Peyer's patch (tissue), 4 donors: ENCODE measurements around the gene URI1. TPM values are rescaled to one million over a fixed set of nuclear protein-coding genes. Genes with fewer than 3 reads are reported as not detected.
A peak's percentile ranks its signal among the peaks of the same experiment; 100 is the strongest.

ENCODE experiments used
- DNase-seq, 3 donors: peaks; one replicate each; pipeline ENCODE4 v3.0.0-alpha.2; 2017 to 2019
- H3K27ac ChIP-seq, 4 donors: fragments of 200-600 bp; sonication (generic); one replicate each; pipeline ENCODE4 v1.5.1; 2016 to 2019
- H3K27me3 ChIP-seq, 2 donors: fragments of 200-600 bp; sonication (generic); one replicate each; pipeline ENCODE4 v1.5.1; 2019
- H3K36me3 ChIP-seq, 3 donors: fragments of 200-600 bp; sonication (generic); one replicate each; pipeline ENCODE4 v1.5.1; 2016 to 2019
- H3K4me1 ChIP-seq, 4 donors: fragments of 200-600 bp; sonication (generic); one replicate each; pipeline ENCODE4 v1.5.1; 2016 to 2019
- H3K4me3 ChIP-seq, 4 donors: fragments of 200-600 bp; sonication (generic); 1 replicate in 3 of 4; 2 replicates in 1 of 4; pipeline ENCODE4 v1.5.1; 2016 to 2019; ENCODE audit warnings: mild to moderate bottlenecking in 1 of 4
- H3K9me3 ChIP-seq, 4 donors: fragments of 200-600 bp; sonication (generic); one replicate each; pipeline ENCODE4 v1.5.1; 2016 to 2019; ENCODE audit warnings: mild to moderate bottlenecking in 1 of 4
- CTCF ChIP-seq, 6 experiments: fragments of 450-650 bp in 4 of 6; fragments of 200-600 bp in 2 of 6; sonication (generic) in 1 of 6; IDR thresholded peaks; one replicate each; pipeline ENCODE4 v1.5.1; 2017 to 2019; ENCODE audit warnings: antibody characterized with exemption in 6 of 6, mild to moderate bottlenecking in 3 of 6, moderate library complexity in 1 of 6
- POLR2A ChIP-seq, 2 donors: fragments of 450-650 bp; IDR thresholded peaks; one replicate each; pipeline ENCODE4 v1.5.1; 2017; ENCODE audit warnings: antibody characterized with exemption in 2 of 2, mild to moderate bottlenecking in 2 of 2, moderate library complexity in 2 of 2
- total RNA-seq, 4 donors: library from RNA; depleted of rRNA; stranded (reverse); fragments of >200 nt; gene quantifications; one replicate each; pipeline ENCODE4 v1.1.0, GENCODE V29; 2016

Gene URI1
- total RNA-seq, 4 donors from 2014 or later: 28.4 to 98.2 (median 37.8) TPM

DNA sequence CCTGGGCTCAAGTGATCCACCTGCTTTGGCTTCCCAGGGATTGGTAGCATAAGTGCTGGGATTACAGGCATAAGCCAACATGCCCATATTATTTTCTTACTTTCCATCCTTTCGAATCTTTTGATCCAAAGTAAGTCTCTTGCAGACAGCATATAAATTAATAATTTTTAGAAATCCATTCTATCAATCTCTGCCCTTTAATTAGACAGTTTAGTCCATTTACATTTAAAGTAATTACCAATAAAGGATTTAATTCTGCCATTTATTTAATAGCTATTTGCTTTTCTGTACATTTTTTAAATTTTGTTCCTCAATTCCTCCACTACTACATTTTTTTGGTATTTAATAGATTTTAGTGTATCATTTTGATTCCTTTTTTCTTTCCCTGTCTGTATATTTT is 7.3 kb upstream of the URI1 start:
- H3K9me3 ChIP-seq: peaks cover 0 to 9% (median 3%) of the 10 kb centered on the region in 4 donors
- no peaks in the 10 kb centered on the region for H3K4me1 ChIP-seq
- no peak for TF ChIP-seq CTCF (IDR thresholded peaks at IDR 0.05)
- no peak for TF ChIP-seq POLR2A (IDR thresholded peaks at IDR 0.05)
- H3K27ac ChIP-seq: no peak overlapping the region
- no peaks in the 10 kb centered on the region for H3K27me3 ChIP-seq
- DNase-seq: no peak
- no peak overlapping the region for H3K4me3 ChIP-seq
- no peaks in the 10 kb centered on the region for H3K36me3 ChIP-seq

DNA sequence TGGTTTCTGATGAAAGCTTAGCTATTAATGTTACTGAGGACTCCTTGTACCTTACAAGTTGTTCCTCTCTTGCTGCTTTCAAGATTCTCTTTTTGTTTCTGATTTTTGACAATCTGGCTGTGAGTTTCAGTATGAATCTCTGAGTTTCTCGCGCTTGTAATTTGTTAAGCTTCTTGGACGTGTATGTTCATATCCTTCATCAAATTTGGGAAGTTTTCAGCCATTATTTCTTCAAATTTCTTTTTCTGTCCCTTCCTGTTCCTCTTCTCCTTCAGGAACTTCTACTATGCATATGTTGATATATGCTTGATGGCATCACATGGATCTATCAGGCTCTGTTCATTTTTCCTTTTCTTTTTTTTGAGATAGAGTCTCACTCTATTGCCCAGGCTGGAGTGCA is 5.6 kb upstream of the URI1 start:
- Histone ChIP-seq H3K4me1 (no peaks in the 10 kb centered on the region), H3K27ac (no peak overlapping the region), H3K9me3 (peaks cover 0 to 9% (median 3%) of the 10 kb centered on the region in 4 donors), H3K4me3 (no peak overlapping the region), H3K27me3 (no peaks in the 10 kb centered on the region), H3K36me3 (no peaks in the 10 kb centered on the region)
- DNase-seq: no peak
- no peak for TF ChIP-seq POLR2A (IDR thresholded peaks at IDR 0.05)
- TF ChIP-seq CTCF (IDR thresholded peaks at IDR 0.05): no peak

DNA sequence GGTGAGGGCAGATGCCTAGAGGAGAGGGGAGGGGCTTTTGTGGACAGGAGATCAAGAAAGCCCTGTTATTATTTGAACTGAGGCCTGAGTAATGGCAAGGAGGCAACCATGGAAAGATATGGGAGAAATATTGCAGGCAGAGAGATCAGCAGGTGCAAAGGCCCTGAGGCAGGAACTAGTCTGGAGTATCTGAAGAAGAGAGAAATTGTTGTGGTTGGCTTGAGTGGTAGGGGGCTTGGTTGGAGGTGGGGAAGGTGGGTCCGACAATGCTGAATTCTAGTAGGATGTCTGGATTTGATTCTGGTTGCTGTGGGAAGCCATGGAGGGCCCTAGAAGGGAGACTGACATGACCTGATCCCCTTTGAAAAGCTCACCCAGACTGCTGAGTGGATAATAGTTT is 2.4 kb upstream of the URI1 start:
- H3K9me3 ChIP-seq: peaks cover 0 to 4% (median under 1%) of the 10 kb centered on the region in 4 donors
- DNase-seq: no peak
- no peaks in the 10 kb centered on the region for H3K36me3 ChIP-seq
- no peak overlapping the region for H3K27ac ChIP-seq
- peaks cover 0 to 16% (median 2%) of the 10 kb centered on the region in 4 donors for H3K4me1 ChIP-seq
- TF ChIP-seq POLR2A (IDR thresholded peaks at IDR 0.05): no peak
- TF ChIP-seq CTCF (IDR thresholded peaks at IDR 0.05): no peak
- H3K27me3 ChIP-seq: no peaks in the 10 kb centered on the region
- H3K4me3 ChIP-seq: no peak overlapping the region

DNA sequence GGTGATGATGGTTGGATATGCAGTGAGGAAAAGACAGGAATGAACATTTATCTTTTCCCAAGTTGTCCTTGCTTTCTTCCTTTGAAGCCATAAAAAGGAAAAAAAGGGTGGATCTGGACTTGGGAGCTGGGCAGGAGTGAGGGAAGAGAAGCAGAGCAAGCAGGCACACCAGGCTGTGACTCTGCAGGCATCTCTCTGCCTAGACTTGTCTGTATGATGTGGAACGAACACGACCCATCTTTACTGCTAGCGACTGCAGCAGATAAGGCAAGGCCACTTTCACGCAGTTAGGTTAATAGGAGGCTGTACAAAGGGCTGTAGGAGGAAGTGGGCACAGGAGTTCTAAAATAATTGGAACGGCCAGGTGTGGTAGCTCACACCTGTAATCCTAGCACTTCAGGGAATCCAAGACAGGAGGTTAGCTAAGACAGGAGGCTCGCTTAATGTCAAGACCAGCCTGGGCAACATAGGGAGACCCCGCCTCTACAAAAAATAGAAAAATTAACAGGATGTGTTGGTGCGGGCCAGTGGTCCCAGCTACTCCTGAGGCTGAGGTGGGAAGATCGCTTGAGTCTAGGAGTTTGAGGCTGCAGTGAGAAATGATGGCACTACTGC is 961 bp upstream of the URI1 start:
- no peaks in the 10 kb centered on the region for H3K27me3 ChIP-seq
- H3K4me1 ChIP-seq: peaks cover 0 to 18% (median 6%) of the 10 kb centered on the region in 4 donors
- H3K4me3 ChIP-seq: no peak overlapping the region
- no peak for TF ChIP-seq CTCF (IDR thresholded peaks at IDR 0.05)
- TF ChIP-seq POLR2A (IDR thresholded peaks at IDR 0.05): no peak
- no peak overlapping the region for H3K27ac ChIP-seq
- DNase-seq: no peak
- no peaks in the 10 kb centered on the region for H3K36me3 ChIP-seq
- H3K9me3 ChIP-seq: no peaks in the 10 kb centered on the region

DNA sequence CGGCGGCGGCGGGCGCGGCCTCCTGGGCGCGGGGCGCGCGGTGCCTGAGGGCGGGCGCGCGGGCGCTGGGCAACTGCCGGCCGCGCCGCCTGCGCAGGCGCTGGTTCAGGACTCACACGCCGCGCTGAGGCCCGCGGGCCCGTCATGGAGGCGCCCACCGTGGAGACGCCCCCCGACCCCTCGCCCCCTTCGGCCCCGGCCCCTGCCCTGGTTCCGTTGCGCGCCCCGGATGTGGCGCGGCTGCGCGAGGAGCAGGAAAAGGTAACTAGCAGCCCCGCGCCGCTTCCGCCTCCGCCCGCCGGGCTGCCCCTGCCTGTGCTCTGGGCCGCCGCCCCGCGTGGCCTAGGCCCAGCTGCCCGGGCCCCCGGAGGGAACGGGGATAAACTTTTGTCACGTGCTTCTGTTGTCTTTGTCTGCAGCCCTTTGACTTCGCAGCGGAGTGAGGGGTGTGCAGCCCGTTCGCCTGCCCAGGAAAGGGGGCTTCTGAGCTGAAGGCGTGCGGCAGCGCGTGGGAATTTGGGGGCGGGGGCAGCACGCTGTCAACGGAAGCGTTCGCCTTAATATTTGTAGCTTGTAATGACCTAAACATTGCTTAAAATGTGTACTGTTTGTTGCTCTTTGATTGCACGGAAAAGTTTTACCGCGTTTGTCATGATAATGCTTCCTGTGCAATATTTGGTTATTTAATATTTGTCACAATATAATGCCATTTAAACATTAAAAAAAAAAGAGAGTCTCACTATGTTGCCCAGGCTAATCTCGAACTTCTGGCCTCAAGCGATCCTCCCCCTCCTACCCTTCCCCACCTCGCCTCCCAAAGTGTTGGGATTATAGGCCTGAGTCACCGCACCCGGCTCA is 594 bp downstream of the URI1 start:
- TF ChIP-seq CTCF (IDR thresholded peaks at IDR 0.05) (peak in 3 of 6 experiments; percentile 17 to 32 (median 19)), POLR2A (IDR thresholded peaks at IDR 0.05) (no peak)
- Histone ChIP-seq H3K27ac (peak overlapping the region; percentile 77 to 86 (median 81)), H3K9me3 (no peaks in the 10 kb centered on the region), H3K36me3 (no peaks in the 10 kb centered on the region), H3K4me3 (peak overlapping the region; percentile 45 to 94 (median 84)), H3K27me3 (no peaks in the 10 kb centered on the region), H3K4me1 (peaks cover 0 to 18% (median 6%) of the 10 kb centered on the region in 4 donors)
- peak; percentile 79 to 90 (median 84) for DNase-seq
